A549 (cell line): Measurements from ENCODE around the gene SLC11A2. TPM values are rescaled to one million over a fixed set of nuclear protein-coding genes. Genes with fewer than 3 reads are reported as not detected.

Experiments
- ATAC-seq, 2 experiments: fragments of 200-7000 bp in 1 of 2; fragments of >200 bp in 1 of 2; cut with Nextera tagmentation in 1 of 2; cut with Tn5 transposase in 1 of 2; 3 replicates each; pipeline versions ENCODE4 v1.8.0 to v1.9.1; 2018 to 2020; ENCODE audit warnings: mild to moderate bottlenecking in 1 of 2, moderate library complexity in 1 of 2
- CTCF ChIA-PET: fragments of 300-600 bp; sonication (Branson Sonifier 250); formaldehyde crosslinking; extraction: SDS; loops from one replicate; lab custom pipeline; 2021; ENCODE audit warnings: antibody characterized with exemption, inconsistent platforms; lab: Yijun Ruan, JAX
- POLR2A ChIA-PET: fragments of 350-600 bp; formaldehyde crosslinking; extraction: SDS; loops from one replicate; lab custom pipeline; 2021; ENCODE audit warnings: antibody characterized with exemption, inconsistent platforms; lab: Yijun Ruan, JAX
- DNase-seq, 2 experiments: peaks; one replicate each; pipeline versions ENCODE4 v3.0.0 to v3.0.0-alpha.2; 2011 to 2016; ENCODE audit warnings: low read depth in 1 of 2, low spot score in 1 of 2
- FAIRE-seq: peaks from 2 replicates; lab custom pipeline; 2011; peaks lifted over from hg19 to GRCh38; lab: Jason Lieb, UNC
- H3K27ac ChIP-seq, 2 experiments: fragments of >200 bp; sonication (Bioruptor Twin); formaldehyde crosslinking; 3 replicates each; pipeline ENCODE4 v1.5.1; 2016 to 2017
- H3K4me1 ChIP-seq: fragments of >200 bp; sonication (Bioruptor Twin); formaldehyde crosslinking; 3 replicates; pipeline ENCODE4 v1.6.1; 2016
- H3K4me2 ChIP-seq: fragments of >200 bp; sonication (Bioruptor Twin); formaldehyde crosslinking; 3 replicates; pipeline ENCODE4 v1.6.1; 2016
- H3K4me3 ChIP-seq: fragments of >200 bp; sonication (Bioruptor Twin); formaldehyde crosslinking; 3 replicates; pipeline ENCODE4 v1.5.1; 2016
- H3K9me3 ChIP-seq: fragments of >200 bp; sonication (Bioruptor Twin); formaldehyde crosslinking; 3 replicates; pipeline ENCODE4 v1.6.1; 2016
- BCL3 ChIP-seq: fragments of >200 bp; sonication (Bioruptor Twin); formaldehyde crosslinking; IDR thresholded peaks from 3 replicates; pipeline ENCODE4 v1.6.1; 2016
- BHLHE40 ChIP-seq: IDR thresholded peaks from 2 replicates; pipeline ENCODE4 v1.6.1; 2012; ENCODE audit warnings: low read depth, low read length, inconsistent platforms
- CBX2 ChIP-seq: fragments of 200-600 bp; sonication (generic); IDR thresholded peaks from 2 replicates; pipeline ENCODE4 v1.6.1; 2016; ENCODE audit warnings: low read depth, mild to moderate bottlenecking, borderline replicate concordance
- CEBPB ChIP-seq, 2 experiments: fragments of >200 bp in 1 of 2; sonication (Bioruptor Twin) in 1 of 2; formaldehyde crosslinking in 1 of 2; IDR thresholded peaks; 2 replicates each; pipeline ENCODE4 v1.6.1; 2012 to 2016
- KDM5A ChIP-seq: fragments of 200-600 bp; sonication (generic); IDR thresholded peaks from 2 replicates; pipeline ENCODE4 v1.6.1; 2016; ENCODE audit warnings: antibody characterized with exemption, mild to moderate bottlenecking
- MAFK ChIP-seq: fragments of 450-650 bp; IDR thresholded peaks from 2 replicates; pipeline ENCODE4 v1.6.1; 2014; ENCODE audit not compliant: partially characterized antibody
- NPAS2 ChIP-seq: fragments of 250-450 bp; sonication (Bioruptor Pico); IDR thresholded peaks from 2 replicates; pipeline ENCODE4 v1.8.0; 2022; ENCODE audit warnings: mild to moderate bottlenecking, moderate library complexity, borderline replicate concordance
- PHF8 ChIP-seq: fragments of 200-600 bp; sonication (generic); IDR thresholded peaks from 2 replicates; pipeline ENCODE4 v1.6.1; 2016; ENCODE audit warnings: low read depth, mild to moderate bottlenecking, antibody characterized with exemption, moderate library complexity, borderline replicate concordance
- POLR2AphosphoS2 ChIP-seq: conservative IDR thresholded peaks from 2 replicates; pipeline ENCODE4 v1.6.1; 2012; ENCODE audit warnings: low read length, improper control_type of control experiment, inconsistent platforms
- RAD21 ChIP-seq, 2 experiments: fragments of >200 bp in 1 of 2; sonication (Bioruptor Twin) in 1 of 2; formaldehyde crosslinking in 1 of 2; IDR thresholded peaks in 1 of 2; conservative IDR thresholded peaks in 1 of 2; 2 replicates in 1 of 2; 3 replicates in 1 of 2; pipeline ENCODE4 v1.6.1; 2012 to 2018; ENCODE audit warnings: inconsistent platforms in 1 of 2
- RARB ChIP-seq: fragments of 250-450 bp; sonication (Bioruptor Pico); IDR thresholded peaks from 2 replicates; pipeline ENCODE4 v1.8.0; 2021; ENCODE audit warnings: mild to moderate bottlenecking, moderate library complexity
- RCOR1 ChIP-seq: fragments of 150-350 bp; IDR thresholded peaks from 2 replicates; pipeline ENCODE4 v1.6.1; 2014; ENCODE audit warnings: antibody characterized with exemption, low read length, low read depth
- SMC3 ChIP-seq: fragments of >200 bp; sonication (Bioruptor Twin); formaldehyde crosslinking; IDR thresholded peaks from 3 replicates; pipeline ENCODE4 v1.6.1; 2018; ENCODE audit warnings: inconsistent platforms
- SREBF2 ChIP-seq: fragments of 450-650 bp; IDR thresholded peaks from 2 replicates; pipeline ENCODE4 v1.6.1; 2014; ENCODE audit warnings: mild to moderate bottlenecking, moderate library complexity
- ZFP36 ChIP-seq: fragments of 450-650 bp; IDR thresholded peaks from 2 replicates; pipeline ENCODE4 v1.6.1; 2014; ENCODE audit warnings: borderline replicate concordance; ENCODE audit not compliant: partially characterized antibody
- ZNF302 ChIP-seq: fragments of 250-450 bp; sonication (Bioruptor Pico); IDR thresholded peaks from 2 replicates; pipeline ENCODE4 v1.9.0; 2021; ENCODE audit warnings: inconsistent platforms, mild to moderate bottlenecking, moderate library complexity
- WGBS: methylation state at CpG from one replicate; pipeline ENCODE4 v1.1.6; 2017; ENCODE audit errors: missing lambda C conversion rate; 5-methylcytosine and 5-hydroxymethylcytosine counted together
- polyA plus RNA-seq, 4 experiments: library from polyadenylated mRNA; depleted of rRNA in 3 of 4; stranded (reverse); fragments of >200 nt; fragmentation: RNase III in 1 of 4; extraction: RNeasy Plus Mini Kit Qiagen cat#74134 plus additional on column Dnase treatment in 1 of 4; gene quantifications; 2 replicates in 3 of 4; 3 replicates in 1 of 4; pipeline ENCODE4 v1.2.3, GENCODE V29; 2011 to 2017
- TF ChIP-seq, protein P1 (sequence below): fragments of >200 bp; sonication (Bioruptor Twin); formaldehyde crosslinking; IDR thresholded peaks from 3 replicates; pipeline ENCODE4 v1.5.1; 2016
- TF ChIP-seq, protein P2 (sequence below): fragments of 450-650 bp; IDR thresholded peaks from 2 replicates; pipeline ENCODE4 v1.6.1; 2014; ENCODE audit warnings: antibody characterized with exemption
- TF ChIP-seq, protein P3 (sequence below): IDR thresholded peaks from 2 replicates; pipeline ENCODE4 v1.6.1; 2012
- TF ChIP-seq, protein P4 (sequence below): IDR thresholded peaks from 2 replicates; pipeline ENCODE4 v1.6.1; 2012

Gene SLC11A2
- polyA plus RNA-seq, 2 of the 4 experiments (the other 2 are of a cell fraction) = 30.8 to 80.7 TPM

DNA sequence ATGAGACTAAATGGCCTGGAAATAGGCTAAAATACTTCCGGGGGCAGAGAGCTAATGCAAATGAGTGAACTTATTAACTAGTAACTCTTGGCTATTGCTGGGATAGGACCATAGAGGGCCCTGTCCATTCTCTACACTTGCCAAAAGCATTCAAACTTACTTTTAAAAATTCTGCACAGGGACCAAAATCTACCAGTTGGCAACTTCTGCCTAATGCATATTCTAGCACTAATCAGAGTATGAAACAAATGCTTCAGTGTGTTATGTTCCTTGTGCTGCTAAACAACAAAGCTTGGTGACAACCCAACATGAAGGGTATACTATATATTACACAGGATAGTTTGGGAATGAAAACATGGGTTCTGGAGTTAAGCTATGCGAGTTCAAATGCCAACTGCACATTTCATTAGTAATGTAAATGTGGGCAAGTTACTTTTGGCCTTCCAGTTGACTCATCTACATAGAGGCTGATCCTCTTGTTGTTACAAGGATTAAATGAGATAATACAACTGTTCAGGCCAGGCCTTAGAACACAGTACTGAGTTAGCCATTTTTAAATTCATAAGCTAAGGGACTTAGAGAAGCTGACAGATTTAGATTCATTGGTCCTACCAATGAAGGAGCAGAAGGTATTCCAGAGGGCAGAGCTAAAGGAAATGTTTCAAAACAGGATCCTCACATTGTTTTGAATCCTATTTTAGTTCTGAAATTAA, 41.4 kb downstream of the SLC11A2 start:
- Histone ChIP-seq H3K4me2 (no peak overlapping the region), H3K4me3 (no peak overlapping the region), H3K27ac (no peak overlapping the region), H3K4me1 (no peaks in the 10 kb centered on the region; the same call in 2 of the 3 replicates), H3K9me3 (no peaks in the 10 kb centered on the region)
- FAIRE-seq (no peak), DNase-seq (no peak), ATAC-seq (no peak)
- ChIA-PET POLR2A (interaction anchor here (0.7 kb wide), 1 partner anchor 99 kb away, joined by 8 read pairs; the partner anchor contains the start of gene CSRNP2), CTCF (interaction anchor here (0.6 to 8.5 kb wide), 9 partner anchors 11 to 480 kb away, joined by 3 to 109 read pairs (median 3); partner anchors contain the start of genes ATF1 and DIP2B)
- WGBS = 49% methylated on average over 2 of the region's 2 CpGs
- TF ChIP-seq CBX2 (no peak), POLR2AphosphoS2 (no peak), SREBF2 (no peak), BCL3 (no peak), RARB (CRISPR knock-in tag) (no peak)
- TF ChIP-seq, protein P1, sequence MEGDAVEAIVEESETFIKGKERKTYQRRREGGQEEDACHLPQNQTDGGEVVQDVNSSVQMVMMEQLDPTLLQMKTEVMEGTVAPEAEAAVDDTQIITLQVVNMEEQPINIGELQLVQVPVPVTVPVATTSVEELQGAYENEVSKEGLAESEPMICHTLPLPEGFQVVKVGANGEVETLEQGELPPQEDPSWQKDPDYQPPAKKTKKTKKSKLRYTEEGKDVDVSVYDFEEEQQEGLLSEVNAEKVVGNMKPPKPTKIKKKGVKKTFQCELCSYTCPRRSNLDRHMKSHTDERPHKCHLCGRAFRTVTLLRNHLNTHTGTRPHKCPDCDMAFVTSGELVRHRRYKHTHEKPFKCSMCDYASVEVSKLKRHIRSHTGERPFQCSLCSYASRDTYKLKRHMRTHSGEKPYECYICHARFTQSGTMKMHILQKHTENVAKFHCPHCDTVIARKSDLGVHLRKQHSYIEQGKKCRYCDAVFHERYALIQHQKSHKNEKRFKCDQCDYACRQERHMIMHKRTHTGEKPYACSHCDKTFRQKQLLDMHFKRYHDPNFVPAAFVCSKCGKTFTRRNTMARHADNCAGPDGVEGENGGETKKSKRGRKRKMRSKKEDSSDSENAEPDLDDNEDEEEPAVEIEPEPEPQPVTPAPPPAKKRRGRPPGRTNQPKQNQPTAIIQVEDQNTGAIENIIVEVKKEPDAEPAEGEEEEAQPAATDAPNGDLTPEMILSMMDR = no peak
- TF ChIP-seq, protein P2, sequence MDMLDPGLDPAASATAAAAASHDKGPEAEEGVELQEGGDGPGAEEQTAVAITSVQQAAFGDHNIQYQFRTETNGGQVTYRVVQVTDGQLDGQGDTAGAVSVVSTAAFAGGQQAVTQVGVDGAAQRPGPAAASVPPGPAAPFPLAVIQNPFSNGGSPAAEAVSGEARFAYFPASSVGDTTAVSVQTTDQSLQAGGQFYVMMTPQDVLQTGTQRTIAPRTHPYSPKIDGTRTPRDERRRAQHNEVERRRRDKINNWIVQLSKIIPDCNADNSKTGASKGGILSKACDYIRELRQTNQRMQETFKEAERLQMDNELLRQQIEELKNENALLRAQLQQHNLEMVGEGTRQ = no peak

GRCh38 chr12:50981319-50982239, 44.6 kb downstream of the SLC11A2 start:
- no peak overlapping the region for H3K27ac ChIP-seq
- CTCF ChIA-PET = interaction anchor here (1.2 to 1.9 kb wide), 3 partner anchors 40 to 216 kb away, joined by 3 to 8 read pairs (median 3); no protein-coding TSS in a partner anchor
- H3K9me3 ChIP-seq = no peaks in the 10 kb centered on the region
- no peaks in the 10 kb centered on the region; the same call in 2 of the 3 replicates for H3K4me1 ChIP-seq
- POLR2A ChIA-PET = no interaction called here
- WGBS = 64% methylated on average over 6 of the region's 6 CpGs
- no peak for FAIRE-seq
- H3K4me3 ChIP-seq = no peak overlapping the region
- DNase-seq = no peak
- H3K4me2 ChIP-seq = no peak overlapping the region
- ATAC-seq = peak in 1 of 2 experiments; percentile 51; a peak in 1 of 6 replicates
- TF ChIP-seq RAD21 (conservative IDR thresholded peaks at IDR 0.05 in 1 of 2, IDR thresholded peaks at IDR 0.05 in 1 of 2) = no peak
- no peak for TF ChIP-seq SREBF2
- TF ChIP-seq, protein P3, sequence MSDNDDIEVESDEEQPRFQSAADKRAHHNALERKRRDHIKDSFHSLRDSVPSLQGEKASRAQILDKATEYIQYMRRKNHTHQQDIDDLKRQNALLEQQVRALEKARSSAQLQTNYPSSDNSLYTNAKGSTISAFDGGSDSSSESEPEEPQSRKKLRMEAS = no peak
- TF ChIP-seq KDM5A = no peak
- TF ChIP-seq, protein P4, sequence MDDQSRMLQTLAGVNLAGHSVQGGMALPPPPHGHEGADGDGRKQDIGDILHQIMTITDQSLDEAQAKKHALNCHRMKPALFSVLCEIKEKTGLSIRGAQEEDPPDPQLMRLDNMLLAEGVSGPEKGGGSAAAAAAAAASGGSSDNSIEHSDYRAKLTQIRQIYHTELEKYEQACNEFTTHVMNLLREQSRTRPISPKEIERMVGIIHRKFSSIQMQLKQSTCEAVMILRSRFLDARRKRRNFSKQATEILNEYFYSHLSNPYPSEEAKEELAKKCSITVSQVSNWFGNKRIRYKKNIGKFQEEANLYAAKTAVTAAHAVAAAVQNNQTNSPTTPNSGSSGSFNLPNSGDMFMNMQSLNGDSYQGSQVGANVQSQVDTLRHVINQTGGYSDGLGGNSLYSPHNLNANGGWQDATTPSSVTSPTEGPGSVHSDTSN = no peak
- no peak for TF ChIP-seq BHLHE40
- no peak for TF ChIP-seq PHF8
- TF ChIP-seq ZNF302 (CRISPR knock-in tag) = no peak
- TF ChIP-seq NPAS2 (CRISPR knock-in tag) = no peak
- no peak for TF ChIP-seq CEBPB (IDR thresholded peaks at IDR 0.05)
- no peak for TF ChIP-seq RCOR1
- TF ChIP-seq MAFK = no peak
- no peak for TF ChIP-seq ZFP36
- no peak for TF ChIP-seq SMC3
